Astrocyte (in vitro differentiated cells and primary cell): ENCODE data around the gene GRK5.

Experiments used
- CTCF ChIP-seq: IDR thresholded peaks from 2 replicates; pipeline ENCODE4 v1.5.1; 2011; ENCODE audit warnings: low read depth, mild to moderate bottlenecking, inconsistent platforms, low read length, moderate library complexity; ENCODE audit not compliant: insufficient read depth
- EZH2 ChIP-seq: IDR thresholded peaks from 2 replicates; pipeline ENCODE4 v1.6.1; 2012; ENCODE audit warnings: mild to moderate bottlenecking, low read length, inconsistent platforms; ENCODE audit not compliant: insufficient read depth

GRCh38 chr10:119327096-119327745 lies 119.8 kb downstream of the GRK5 start:
- TF ChIP-seq EZH2 (no peak), CTCF (no peak)
